Dermis blood vessel endothelial cell (primary cell): Measurements from ENCODE around the gene PPP4R1. TPM values are rescaled to one million over a fixed set of nuclear protein-coding genes. Genes with fewer than 3 reads are reported as not detected.
A peak's percentile ranks its signal among the peaks of the same experiment; 100 is the strongest.

Source experiments
- DNase-seq: peaks from one replicate; pipeline ENCODE4 v3.0.0; 2010
- total RNA-seq: library from RNA; depleted of rRNA; stranded (reverse); fragments of >200 nt; gene quantifications from 2 replicates; pipeline ENCODE4 v1.2.3, GENCODE V29; 2014

Gene PPP4R1
- total RNA-seq, 1 donor from 2014 or later: 193 TPM

DNA sequence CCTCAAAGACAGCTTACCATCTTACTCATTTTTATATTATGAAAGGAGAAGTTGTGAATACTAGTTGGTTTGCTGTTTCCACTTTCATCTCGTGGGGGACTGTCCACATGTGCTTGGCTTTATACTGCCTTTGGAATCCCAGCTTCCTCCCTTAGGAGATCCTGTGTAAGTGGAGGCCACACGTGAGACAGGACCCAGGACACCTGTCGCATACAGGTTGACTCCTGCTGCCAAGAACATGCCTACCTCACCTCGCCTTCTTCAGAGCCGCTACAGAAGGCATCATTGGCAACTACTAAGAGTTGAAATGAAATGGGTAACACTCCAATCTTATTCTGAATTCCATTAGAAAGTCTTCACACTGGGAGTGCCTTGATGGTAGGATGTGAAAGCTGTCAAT, 69.3 kb downstream of the PPP4R1 start:
- no peak for DNase-seq

DNA sequence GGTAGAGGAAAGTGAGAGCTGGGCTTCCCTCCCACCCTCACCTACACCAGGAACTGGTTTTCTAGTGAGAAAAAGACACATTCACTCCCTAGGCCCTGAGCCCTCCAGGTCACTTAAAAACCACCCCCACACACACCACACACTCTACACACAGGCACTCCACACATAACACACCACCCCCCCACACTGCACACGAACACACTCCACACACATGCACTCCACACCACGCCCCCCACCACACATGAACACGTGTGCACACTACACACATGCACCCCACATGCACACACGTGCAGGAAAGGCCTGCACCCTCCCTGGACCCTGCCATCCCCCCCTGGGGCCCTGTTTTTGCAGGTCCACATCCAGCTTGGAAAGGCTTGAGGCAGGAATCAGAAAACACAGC, 71.4 kb downstream of the PPP4R1 start:
- no peak for DNase-seq

GRCh38 chr18:9539938-9540337, 74.4 kb downstream of the PPP4R1 start:
- DNase-seq: no peak

DNA sequence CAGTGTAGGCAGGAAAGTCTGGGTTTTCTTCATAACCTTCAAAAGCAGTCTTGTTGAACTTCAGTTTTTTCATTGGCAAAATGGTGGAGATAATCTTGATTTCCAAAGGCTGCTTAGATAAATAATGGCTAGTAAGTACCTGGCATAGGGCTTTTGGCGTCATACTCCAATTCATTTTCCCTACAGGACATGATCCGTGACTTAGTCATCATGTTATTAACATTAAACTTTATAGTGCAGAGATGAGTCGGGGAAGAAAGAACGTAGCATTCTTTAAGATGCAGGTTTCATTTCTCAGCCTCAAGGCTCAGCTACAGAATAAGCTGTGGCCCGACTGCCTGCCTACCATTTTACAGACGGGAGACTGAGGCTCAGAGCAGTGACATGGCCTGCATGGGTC, 75.1 kb downstream of the PPP4R1 start:
- DNase-seq: peak; percentile 70

DNA sequence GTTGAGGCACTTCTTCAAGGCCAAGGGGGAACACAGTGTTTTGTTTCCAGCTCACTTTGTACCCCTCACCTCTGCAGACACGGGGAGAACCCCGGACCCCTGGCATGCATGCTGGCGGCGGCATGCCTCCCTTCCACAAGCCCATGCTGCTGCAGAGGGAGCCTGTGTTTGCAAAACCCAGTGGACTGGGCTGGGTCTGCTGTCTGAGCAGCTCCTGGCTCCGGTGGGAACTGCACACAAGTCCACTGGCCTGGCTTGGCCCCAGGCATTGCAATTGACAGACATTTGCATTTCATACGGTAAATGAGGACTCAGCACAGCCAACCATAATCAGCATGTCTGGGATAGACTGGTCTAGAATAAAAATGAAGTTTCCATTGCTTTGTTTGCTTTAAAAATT, 76.7 kb downstream of the PPP4R1 start:
- DNase-seq: no peak

DNA sequence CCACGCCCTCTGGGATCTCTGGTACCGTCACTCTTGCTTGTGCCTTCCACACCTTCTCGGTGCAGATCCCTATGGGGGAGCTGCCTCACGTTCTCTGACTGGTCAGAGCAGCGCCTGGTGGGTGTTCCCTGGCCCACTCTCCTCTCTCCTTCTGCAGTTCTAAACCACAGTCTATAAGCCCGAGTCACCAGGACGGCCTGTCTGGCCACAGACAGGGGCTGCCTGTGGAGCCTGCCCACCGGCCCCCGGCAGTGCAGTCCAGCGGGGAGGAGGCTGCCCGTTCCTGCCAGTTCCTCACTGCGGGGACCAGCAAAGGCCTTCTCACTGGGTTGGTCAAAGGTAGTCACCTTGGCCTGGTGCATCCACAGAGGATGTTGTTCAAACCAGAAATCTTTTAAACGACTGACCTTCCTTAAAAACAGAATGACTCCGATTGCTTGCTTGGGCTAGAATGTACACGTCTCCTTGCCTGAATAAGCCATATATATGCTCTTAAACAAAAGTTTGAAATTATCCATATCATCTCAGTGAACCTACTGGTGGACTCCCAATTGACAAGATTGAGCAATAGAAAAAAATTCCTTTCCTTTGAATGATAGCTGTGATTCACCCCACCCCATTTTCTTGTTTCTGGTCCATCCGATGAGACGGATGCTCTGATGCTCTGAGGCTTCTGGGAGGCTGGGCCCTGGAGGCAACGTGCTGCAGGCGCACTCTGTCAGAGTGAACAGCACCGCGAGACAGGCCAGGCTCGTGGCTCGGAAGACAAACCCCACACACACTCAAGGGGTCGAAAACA, 77.8 kb downstream of the PPP4R1 start:
- no peak for DNase-seq

- no peak for DNase-seq
These were observed 78.8 kb downstream of the PPP4R1 start for GRCh38 chr18:9535430-9535991.

GRCh38 chr18:9534844-9535243, 79.5 kb downstream of the PPP4R1 start:
- no peak for DNase-seq

- no peak for DNase-seq
These were observed 82.5 kb downstream of the PPP4R1 start for GRCh38 chr18:9531791-9532410.

DNA sequence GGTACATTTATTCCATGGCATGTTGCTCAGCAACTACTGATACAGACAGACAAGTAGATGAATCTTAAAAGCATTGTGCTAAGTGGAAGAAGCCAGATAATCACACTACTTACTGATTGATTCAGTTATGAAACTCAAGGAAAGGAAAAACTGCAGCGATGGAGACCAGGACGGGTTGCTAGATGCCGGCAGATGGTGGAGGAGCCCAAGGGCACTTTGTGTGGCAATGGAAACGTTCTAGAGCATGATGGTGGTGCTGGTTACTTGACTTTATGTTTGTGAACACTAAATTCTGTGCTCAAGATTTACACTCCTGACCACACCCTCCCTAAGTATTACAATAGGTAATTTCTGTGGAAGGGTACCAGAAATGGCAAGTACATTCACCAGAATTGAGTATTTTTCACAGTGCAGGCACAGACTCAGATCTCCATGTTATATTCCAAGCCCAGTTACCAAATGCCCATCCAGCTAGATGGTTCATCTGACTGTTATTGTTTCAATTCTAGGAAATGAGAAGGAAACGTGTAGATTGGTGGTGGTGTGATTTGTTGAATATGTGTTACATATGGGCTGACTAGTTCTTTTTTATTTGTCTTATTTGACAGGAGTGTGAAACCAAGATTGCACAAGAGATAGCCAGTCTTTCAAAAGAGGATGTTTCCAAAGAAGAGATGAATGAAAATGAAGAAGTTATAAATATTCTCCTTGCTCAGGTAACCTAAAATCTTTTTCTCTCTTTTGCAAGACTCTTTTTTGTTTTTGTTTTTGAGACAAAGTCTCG, 83.9 kb downstream of the PPP4R1 start:
- no peak for DNase-seq

- no peak for DNase-seq
These were observed 87.9 kb downstream of the PPP4R1 start for GRCh38 chr18:9526458-9526857.

GRCh38 chr18:9522952-9523351, 91.4 kb downstream of the PPP4R1 start:
- no peak for DNase-seq

DNA sequence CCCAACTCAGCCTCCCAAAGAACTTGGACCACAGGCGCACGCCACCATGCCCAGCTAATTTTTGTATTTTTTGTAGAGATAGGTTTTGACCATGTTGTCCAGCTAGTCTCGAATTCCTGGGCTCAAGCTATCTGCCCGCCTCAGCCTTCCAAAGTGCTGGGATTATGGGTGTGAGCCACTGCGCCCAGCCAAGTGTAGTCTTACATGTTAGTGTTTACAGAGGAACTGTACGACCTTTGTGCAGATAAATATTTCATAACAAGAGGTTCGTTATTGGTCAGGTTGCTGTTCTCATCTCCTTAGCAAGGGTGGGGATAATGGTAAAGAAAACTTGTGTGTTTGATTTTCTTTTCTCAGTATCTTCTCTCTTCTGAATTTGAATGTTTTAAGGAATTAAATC, 92.6 kb downstream of the PPP4R1 start:
- no peak for DNase-seq

DNA sequence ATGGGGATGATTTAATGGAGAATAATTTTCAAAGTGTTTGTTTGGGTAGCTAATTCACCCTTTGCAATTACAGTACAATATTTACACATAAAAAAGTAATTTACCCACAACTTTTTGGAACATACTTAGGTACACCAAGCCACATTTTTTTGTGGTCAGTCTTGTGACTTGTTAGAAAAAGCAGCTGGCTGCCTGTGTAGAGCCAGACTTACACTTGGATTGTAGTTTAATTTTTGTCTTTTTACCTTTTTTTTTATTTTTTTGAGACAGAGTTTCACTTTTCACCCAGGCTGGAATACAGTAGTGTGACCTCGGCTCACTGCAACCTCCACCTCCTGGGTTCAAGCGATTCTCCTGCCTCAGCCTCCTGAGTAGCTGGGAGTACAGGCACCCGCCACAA, 93.7 kb downstream of the PPP4R1 start:
- DNase-seq: no peak

GRCh38 chr18:9519399-9519798, 95.0 kb downstream of the PPP4R1 start:
- no peak for DNase-seq

DNA sequence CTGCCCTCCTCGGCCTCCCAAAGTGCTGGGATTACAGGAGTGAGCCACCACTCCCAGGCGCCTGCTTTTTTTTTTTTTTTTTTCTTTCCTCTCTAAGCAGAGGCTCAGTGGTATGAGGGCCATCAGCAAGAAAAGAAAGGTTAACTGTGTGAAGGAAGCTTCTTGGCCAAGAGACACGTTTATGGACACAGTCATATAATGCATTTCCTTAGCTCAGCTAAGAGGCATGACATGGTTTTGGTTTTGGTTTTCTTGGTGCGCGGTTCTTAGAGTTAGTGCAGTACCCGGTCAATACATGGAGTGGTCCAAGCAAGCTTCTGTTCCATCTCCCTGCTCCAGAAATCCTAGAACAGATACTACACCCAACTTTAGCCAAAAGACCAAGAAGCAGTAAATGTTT, 96.5 kb downstream of the PPP4R1 start:
- peak; percentile 15 for DNase-seq

DNA sequence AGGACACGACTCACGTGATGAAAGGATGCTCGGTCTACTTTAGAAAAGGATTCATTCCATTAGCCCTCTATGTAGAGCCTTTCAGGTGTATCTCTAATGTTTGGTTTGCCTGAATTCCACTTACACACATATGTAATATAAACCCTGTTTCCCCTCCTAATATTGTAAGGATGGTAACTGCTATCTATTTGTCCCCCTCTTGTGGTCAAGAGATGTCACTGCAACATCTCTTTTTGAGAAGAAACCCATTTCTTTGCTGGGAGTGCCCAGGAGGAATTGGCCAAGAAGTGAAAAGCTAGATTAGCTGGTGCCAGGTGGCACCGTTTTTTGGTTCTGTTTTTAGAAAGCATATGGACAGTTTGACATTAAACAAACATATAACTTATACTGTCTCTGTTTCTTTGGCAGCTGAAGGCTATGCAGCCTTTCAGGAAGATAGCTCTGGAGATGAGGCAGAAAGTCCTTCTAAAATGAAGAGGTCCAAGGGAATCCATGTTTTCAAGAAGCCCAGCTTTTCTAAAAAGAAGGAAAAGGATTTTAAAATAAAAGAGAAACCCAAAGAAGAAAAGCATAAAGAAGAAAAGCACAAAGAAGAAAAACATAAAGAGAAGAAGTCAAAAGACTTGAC, 97.8 kb downstream of the PPP4R1 start:
- DNase-seq: peak; percentile 69

GRCh38 chr18:9513971-9514512, 100.3 kb downstream of the PPP4R1 start:
- DNase-seq: no peak

GRCh38 chr18:9508446-9509025, 105.8 kb downstream of the PPP4R1 start:
- no peak for DNase-seq

- no peak for DNase-seq
These were observed 106.7 kb downstream of the PPP4R1 start for GRCh38 chr18:9507565-9508088.

DNA sequence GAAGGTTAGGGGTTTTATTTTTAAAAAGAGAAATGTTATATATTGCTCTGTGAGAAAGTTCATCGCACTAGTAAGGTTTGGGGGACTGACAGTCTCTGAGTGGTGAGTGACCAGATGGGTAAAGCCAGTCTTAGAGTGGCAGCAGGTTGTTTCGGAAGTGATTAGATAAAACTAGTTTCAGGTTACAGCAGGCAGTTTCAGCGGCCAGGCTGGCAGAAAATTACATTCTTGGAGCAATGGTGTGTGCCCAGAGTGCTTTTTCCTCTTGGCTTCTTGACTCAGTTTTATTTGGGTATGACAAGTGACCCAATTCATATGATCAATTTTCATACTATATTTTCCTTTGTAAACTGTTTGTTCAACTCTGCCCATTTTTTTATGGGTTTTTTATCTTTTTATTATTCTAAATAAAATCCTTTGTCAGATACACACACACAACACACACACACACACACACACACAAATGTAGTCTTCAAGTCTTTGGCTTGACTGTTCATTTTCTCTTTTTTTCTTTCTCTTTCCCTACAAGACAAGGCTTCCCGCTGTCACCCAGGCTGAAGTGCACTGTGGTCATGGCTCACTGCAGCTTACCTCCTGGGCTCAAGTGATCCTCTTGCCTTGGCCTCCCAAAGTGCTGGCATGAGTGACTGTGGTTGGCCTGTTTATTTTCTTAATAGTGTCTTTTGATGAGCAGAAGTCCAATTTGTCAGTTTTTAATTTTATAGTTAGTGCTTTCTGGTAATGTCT, 108.1 kb downstream of the PPP4R1 start:
- DNase-seq: no peak
